H1 (cell line): ENCODE measurements around the gene SAFB. TPM values are rescaled to one million over a fixed set of nuclear protein-coding genes. Genes with fewer than 3 reads are reported as not detected.

Source experiments
- CTCF ChIA-PET: fragments of 300-600 bp; sonication (Branson Sonifier 250); formaldehyde crosslinking; loops from one replicate; lab custom pipeline; 2021; ENCODE audit not compliant: partially characterized antibody; lab: Charles Lee
- POLR2A ChIA-PET: fragments of 300-600 bp; sonication (Branson Sonifier 250); formaldehyde crosslinking; loops from one replicate; lab custom pipeline; 2021; ENCODE audit warnings: inconsistent platforms; ENCODE audit not compliant: partially characterized antibody; lab: Charles Lee
- DNase-seq, 2 experiments: peaks; one replicate each; pipeline versions ENCODE4 v3.0.0 to v3.0.0-alpha.2; 2010 to 2022; ENCODE audit warnings: low spot score in 2 of 2, low read depth in 1 of 2, mixed read lengths in 1 of 2
- FAIRE-seq: peaks from 2 replicates; lab custom pipeline; 2011; peaks lifted over from hg19 to GRCh38; lab: Jason Lieb, UNC
- H2AFZ ChIP-seq: 2 replicates; pipeline ENCODE4 v1.8.1; 2012; ENCODE audit warnings: low read length, inconsistent platforms
- H2AK5ac ChIP-seq: 2 replicates; pipeline ENCODE4 v1.6.1; 2013; ENCODE audit warnings: low read depth, low read length
- H2BK120ac ChIP-seq: replicated peaks from 2 replicates; pipeline ENCODE3; 2013; ENCODE audit warnings: low read depth, low read length, inconsistent platforms
- H2BK12ac ChIP-seq: 2 replicates; pipeline ENCODE4 v1.6.1; 2013; ENCODE audit warnings: low read depth, low read length
- H2BK15ac ChIP-seq: 2 replicates; pipeline ENCODE4 v1.6.1; 2013; ENCODE audit warnings: low read length
- H2BK20ac ChIP-seq: 2 replicates; pipeline ENCODE4 v1.6.1; 2013; ENCODE audit warnings: low read length
- H2BK5ac ChIP-seq: 2 replicates; pipeline ENCODE4 v1.6.1; 2013; ENCODE audit warnings: low read depth, low read length
- H3K14ac ChIP-seq: 2 replicates; pipeline ENCODE4 v1.6.1; 2013; ENCODE audit warnings: inconsistent platforms; ENCODE audit not compliant: insufficient read length
- H3K18ac ChIP-seq: 2 replicates; pipeline ENCODE4 v1.6.1; 2013; ENCODE audit warnings: low read length; ENCODE audit errors: extremely low read depth
- H3K23ac ChIP-seq: 2 replicates; pipeline ENCODE4 v1.6.1; 2013; ENCODE audit warnings: inconsistent platforms; ENCODE audit not compliant: insufficient read length
- H3K23me2 ChIP-seq: 2 replicates; pipeline ENCODE4 v1.6.1; 2013; ENCODE audit warnings: low read depth, low read length
- H3K27ac ChIP-seq: 2 replicates; pipeline ENCODE4 v1.6.1; 2011; ENCODE audit warnings: low read depth, low read length, inconsistent platforms
- H3K27me3 ChIP-seq, 4 experiments: replicated peaks in 1 of 4; 1 replicate in 1 of 4; 2 replicates in 3 of 4; pipeline versions ENCODE4 v1.6.1 to v1.8.1; 2011 to 2013; ENCODE audit warnings: low read length in 3 of 4, mild to moderate bottlenecking in 3 of 4, inconsistent platforms in 2 of 4, mixed read lengths in 2 of 4, moderate library complexity in 1 of 4; ENCODE audit not compliant: control insufficient read depth in 3 of 4, insufficient read depth in 3 of 4; ENCODE audit errors: extremely low read depth in 1 of 4
- H3K36me3 ChIP-seq, 4 experiments: 2 replicates each; pipeline versions ENCODE4 v1.6.1 to v1.8.1; 2011 to 2013; ENCODE audit warnings: mild to moderate bottlenecking in 4 of 4, low read length in 3 of 4, moderate library complexity in 2 of 4, control low read depth in 1 of 4, inconsistent platforms in 1 of 4; ENCODE audit not compliant: insufficient read depth in 4 of 4, control insufficient read depth in 2 of 4
- H3K4ac ChIP-seq: replicated peaks from 2 replicates; pipeline ENCODE3; 2013; ENCODE audit warnings: low read length, low read depth, mixed read lengths, inconsistent platforms; ENCODE audit not compliant: insufficient read length
- H3K4me1 ChIP-seq, 4 experiments: replicated peaks in 1 of 4; 1 replicate in 1 of 4; 2 replicates in 3 of 4; pipeline versions ENCODE4 v1.6.1 to v1.8.1; 2011 to 2013; ENCODE audit warnings: low read length in 3 of 4, inconsistent platforms in 2 of 4, mixed read lengths in 1 of 4; ENCODE audit not compliant: insufficient read depth in 4 of 4, control insufficient read depth in 3 of 4
- H3K4me2 ChIP-seq, 2 experiments: 2 replicates each; pipeline versions ENCODE4 v1.6.1 to v1.8.1; 2011 to 2013; ENCODE audit warnings: low read depth in 2 of 2, low read length in 2 of 2, control low read depth in 1 of 2, inconsistent platforms in 1 of 2, mild to moderate bottlenecking in 1 of 2; ENCODE audit not compliant: insufficient read depth in 1 of 2
- H3K4me3 ChIP-seq, 4 experiments: fragments of 200-600, 300-600 bp in 1 of 4; sonication (generic), shearing (Covaris generic), sonication (Bioruptor Twin) in 1 of 4; 2 replicates each; pipeline versions ENCODE4 v1.5.1 to v1.8.1; 2011 to 2016; ENCODE audit warnings: low read length in 4 of 4, low read depth in 3 of 4, control low read depth in 2 of 4, inconsistent platforms in 2 of 4, mild to moderate bottlenecking in 2 of 4, mixed read lengths in 1 of 4, moderate library complexity in 1 of 4; ENCODE audit not compliant: insufficient read depth in 2 of 4; ENCODE audit errors: extremely low read depth in 1 of 4
- H3K56ac ChIP-seq: replicated peaks from 2 replicates; pipeline ENCODE3; 2013; ENCODE audit warnings: low read depth, mild to moderate bottlenecking, mixed read lengths, low read length, inconsistent platforms; ENCODE audit not compliant: insufficient read length
- H3K79me1 ChIP-seq: 2 replicates; pipeline ENCODE4 v1.6.1; 2013; ENCODE audit warnings: low read depth, low read length, control low read depth
- H3K79me2 ChIP-seq, 2 experiments: 2 replicates each; pipeline versions ENCODE4 v1.6.1 to v1.8.1; 2012 to 2013; ENCODE audit warnings: low read length in 2 of 2, mild to moderate bottlenecking in 2 of 2, inconsistent platforms in 1 of 2; ENCODE audit not compliant: insufficient read depth in 2 of 2, control insufficient read depth in 1 of 2
- H3K9ac ChIP-seq, 4 experiments: replicated peaks in 1 of 4; 1 replicate in 1 of 4; 2 replicates in 3 of 4; pipeline versions ENCODE4 v1.6.1 to v1.8.1; 2011 to 2013; ENCODE audit warnings: low read depth in 3 of 4, low read length in 3 of 4, control low read depth in 2 of 4, mild to moderate bottlenecking in 2 of 4, moderate library complexity in 2 of 4, inconsistent platforms in 1 of 4; ENCODE audit errors: extremely low read depth in 1 of 4
- H3K9me3 ChIP-seq, 2 experiments: 2 replicates each; pipeline versions ENCODE4 v1.6.1 to v1.8.1; 2012 to 2013; ENCODE audit warnings: mild to moderate bottlenecking in 2 of 2, moderate library complexity in 2 of 2, control low read depth in 1 of 2, inconsistent platforms in 1 of 2, low read depth in 1 of 2, low read length in 1 of 2, mixed read lengths in 1 of 2; ENCODE audit not compliant: insufficient read depth in 2 of 2
- H4K20me1 ChIP-seq, 2 experiments: replicated peaks in 1 of 2; 2 replicates each; pipeline versions ENCODE3 to v1.8.1; 2011 to 2013; ENCODE audit warnings: inconsistent platforms in 2 of 2, low read length in 2 of 2, mild to moderate bottlenecking in 1 of 2; ENCODE audit not compliant: insufficient read depth in 2 of 2, control insufficient read depth in 1 of 2
- H4K5ac ChIP-seq: 2 replicates; pipeline ENCODE4 v1.6.1; 2013; ENCODE audit warnings: low read length, low read depth, mixed read lengths, inconsistent platforms; ENCODE audit not compliant: insufficient read length
- H4K8ac ChIP-seq: 2 replicates; pipeline ENCODE4 v1.8.0; 2013; ENCODE audit warnings: mild to moderate bottlenecking, moderate library complexity, low read length, inconsistent platforms; ENCODE audit not compliant: insufficient read depth; ENCODE audit errors: extremely low read depth
- H4K91ac ChIP-seq: replicated peaks from 2 replicates; pipeline ENCODE3; 2013; ENCODE audit warnings: low read length, mixed read lengths, inconsistent platforms; ENCODE audit not compliant: insufficient read length
- ASH2L ChIP-seq: fragments of 200-600, 300-600 bp; sonication (generic); IDR thresholded peaks from one replicate; pipeline ENCODE4 v1.7.1; 2017; ENCODE audit warnings: low read length
- SIX5 ChIP-seq: IDR thresholded peaks from 2 replicates; pipeline ENCODE4 v1.6.1; 2011; ENCODE audit warnings: mild to moderate bottlenecking, low read depth, low read length
- SRF ChIP-seq: IDR thresholded peaks from 2 replicates; pipeline ENCODE4 v1.6.1; 2011; ENCODE audit warnings: mild to moderate bottlenecking, low read depth, low read length, moderate library complexity
- ZNF274 ChIP-seq: IDR thresholded peaks from 2 replicates; pipeline ENCODE4 v1.7.0; 2012; ENCODE audit warnings: low read length, borderline replicate concordance; ENCODE audit errors: extremely low read depth
- WGBS, 2 experiments: shearing (Covaris generic) in 1 of 2; methylation state at CpG; one replicate each; pipeline versions ENCODE4 v1.1.6 to v1.1.7; 2013 to 2015; ENCODE audit warnings: low lambda C conversion rate in 2 of 2, mixed read lengths in 2 of 2, inconsistent platforms in 1 of 2, low coverage in 1 of 2, missing lambda C conversion rate in 1 of 2; ENCODE audit not compliant: insufficient replicate concordance in 2 of 2, insufficient coverage in 1 of 2, insufficient read length in 1 of 2; ENCODE audit errors: extremely low coverage in 1 of 2, missing lambda C conversion rate in 1 of 2; 5-methylcytosine and 5-hydroxymethylcytosine counted together
- polyA plus RNA-seq, 7 experiments: library from polyadenylated mRNA; depleted of rRNA in 3 of 7; stranded (reverse) in 5 of 7; unstranded in 2 of 7; fragments of >200 nt in 5 of 7; fragments of 200-250 nt in 2 of 7; gene quantifications; 1 replicate in 5 of 7; 2 replicates in 1 of 7; 4 replicates in 1 of 7; pipeline versions ENCODE4 v1.2.1 to v1.2.3, GENCODE V29; 2011 to 2013; ENCODE audit warnings: missing spikeins in 2 of 7, mixed read lengths in 2 of 7
- total RNA-seq: library from RNA; stranded (reverse); fragmentation: NEBNext Ultra II Directional; extraction: Animal tissue kit (Norgen Biotek cat#: 25700); gene quantifications from 2 replicates; pipeline ENCODE4 v1.2.1, GENCODE V29; 2021

The SAFB gene
- total and polyA plus RNA-seq, 2 of the 8 experiments (the other 6 are each of a cell fraction or from before 2014, with no cell fraction given) = 27.0 to 110 TPM

DNA sequence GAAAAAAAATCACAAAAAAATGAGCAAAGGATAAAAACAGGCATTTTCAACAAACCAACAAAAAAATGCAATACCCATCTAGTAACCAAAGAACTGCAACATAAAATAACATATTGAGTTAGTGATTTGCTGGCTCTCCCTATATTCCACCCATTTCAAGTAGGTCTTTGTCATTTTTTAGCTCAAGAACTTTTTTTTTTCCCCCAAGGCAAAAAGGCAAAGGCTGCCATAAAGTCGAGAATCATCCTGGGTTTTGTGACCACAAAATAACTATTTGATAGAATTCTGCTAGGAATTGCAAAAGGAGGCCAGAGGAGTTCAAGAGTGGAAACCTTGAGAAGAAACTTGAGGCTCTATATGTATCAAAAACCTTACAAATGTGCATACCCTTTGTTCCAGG is 5.8 kb upstream of the SAFB start:
- Histone ChIP-seq H2BK12ac (no peak overlapping the region), H3K23ac (no peak overlapping the region), H2BK120ac (no peak overlapping the region), H3K36me3 (peaks cover 31 to 70% (median 61%) of the 10 kb centered on the region in 4 experiments), H3K4me1 (peaks cover 0 to 7% (median 4%) of the 10 kb centered on the region in 4 experiments; a peak in 4 of 7 replicates), H3K9ac (no peak overlapping the region), H3K79me2 (peaks cover 20 to 50% of the 10 kb centered on the region in 2 experiments), H2AFZ (no peak overlapping the region), H4K91ac (no peak overlapping the region), H4K20me1 (peaks cover 5 to 10% of the 10 kb centered on the region in 2 experiments), H2BK5ac (no peak overlapping the region), H3K56ac (no peak overlapping the region), H3K4me2 (no peak overlapping the region), H3K27me3 (no peaks in the 10 kb centered on the region), H3K18ac (no peak overlapping the region), H2AK5ac (no peak overlapping the region), H3K79me1 (peaks cover 10% of the 10 kb centered on the region), H4K8ac (no peak overlapping the region), H3K27ac (no peak overlapping the region), H3K9me3 (no peaks in the 10 kb centered on the region), H2BK15ac (no peak overlapping the region), H3K4me3 (no peak overlapping the region), H2BK20ac (no peak overlapping the region), H3K4ac (no peak overlapping the region), H3K23me2 (peaks cover 7% of the 10 kb centered on the region; the same call in 1 of the 2 replicates), H3K14ac (no peak overlapping the region), H4K5ac (no peak overlapping the region)
- ChIA-PET POLR2A (interaction anchor here (0.6 to 2.1 kb wide), 4 partner anchors 9 to 270 kb away, joined by 3 to 8 read pairs (median 4); no protein-coding TSS in a partner anchor), CTCF (interaction anchor here (0.6 kb wide), 2 partner anchors 513 to 1452 kb away, joined by 3 read pairs; no protein-coding TSS in a partner anchor)
- no peak for DNase-seq
- WGBS, 2 experiments = 75% methylated on average over 1 of the region's 1 CpG; no CpG with 5 or more reads in 1 of the 2 experiments
- FAIRE-seq = no peak
- TF ChIP-seq ZNF274 (no peak), ASH2L (no peak), SIX5 (no peak), SRF (no peak)
